AG09319 (cell line): ENCODE measurements around the gene MSTO1.
"Not testable (repeated sequence)": the region's sequence is repeated elsewhere in the genome, so short reads cannot be mapped to it uniquely, and the experiment has no call there.

Experiments
- DNase-seq: peaks from one replicate; pipeline ENCODE4 v3.0.0-alpha.2; 2010; ENCODE audit warnings: low read depth; ENCODE audit errors: extremely low read depth
- TF ChIP-seq, protein P1 (sequence below): IDR thresholded peaks from 2 replicates; pipeline ENCODE4 v1.5.1; 2011; ENCODE audit warnings: low read depth, mild to moderate bottlenecking, inconsistent platforms, low read length, moderate library complexity

Gene MSTO1

DNA sequence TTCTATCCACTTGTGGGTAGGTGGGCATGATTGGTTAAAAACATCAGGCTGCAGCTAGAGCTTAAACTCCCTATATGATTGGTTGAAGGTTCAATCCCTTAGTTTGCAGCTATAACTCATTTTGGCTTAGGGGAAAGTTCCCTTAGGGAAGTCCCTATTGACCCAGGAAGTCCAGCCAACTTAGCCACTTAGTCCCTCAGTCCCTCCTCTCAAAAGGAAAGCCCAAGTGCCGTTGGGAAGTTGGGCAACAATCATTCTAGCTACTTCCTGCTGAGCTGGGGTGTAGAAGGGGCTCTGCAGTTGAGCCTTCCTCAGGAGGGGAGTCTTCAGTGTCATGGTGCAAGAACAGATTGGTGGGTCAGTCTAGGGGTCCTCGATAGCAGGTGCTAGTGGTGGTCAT lies 12.2 kb downstream of the MSTO1 start:
- DNase-seq: no peak
- TF ChIP-seq, protein P1, sequence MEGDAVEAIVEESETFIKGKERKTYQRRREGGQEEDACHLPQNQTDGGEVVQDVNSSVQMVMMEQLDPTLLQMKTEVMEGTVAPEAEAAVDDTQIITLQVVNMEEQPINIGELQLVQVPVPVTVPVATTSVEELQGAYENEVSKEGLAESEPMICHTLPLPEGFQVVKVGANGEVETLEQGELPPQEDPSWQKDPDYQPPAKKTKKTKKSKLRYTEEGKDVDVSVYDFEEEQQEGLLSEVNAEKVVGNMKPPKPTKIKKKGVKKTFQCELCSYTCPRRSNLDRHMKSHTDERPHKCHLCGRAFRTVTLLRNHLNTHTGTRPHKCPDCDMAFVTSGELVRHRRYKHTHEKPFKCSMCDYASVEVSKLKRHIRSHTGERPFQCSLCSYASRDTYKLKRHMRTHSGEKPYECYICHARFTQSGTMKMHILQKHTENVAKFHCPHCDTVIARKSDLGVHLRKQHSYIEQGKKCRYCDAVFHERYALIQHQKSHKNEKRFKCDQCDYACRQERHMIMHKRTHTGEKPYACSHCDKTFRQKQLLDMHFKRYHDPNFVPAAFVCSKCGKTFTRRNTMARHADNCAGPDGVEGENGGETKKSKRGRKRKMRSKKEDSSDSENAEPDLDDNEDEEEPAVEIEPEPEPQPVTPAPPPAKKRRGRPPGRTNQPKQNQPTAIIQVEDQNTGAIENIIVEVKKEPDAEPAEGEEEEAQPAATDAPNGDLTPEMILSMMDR: no peak

DNA sequence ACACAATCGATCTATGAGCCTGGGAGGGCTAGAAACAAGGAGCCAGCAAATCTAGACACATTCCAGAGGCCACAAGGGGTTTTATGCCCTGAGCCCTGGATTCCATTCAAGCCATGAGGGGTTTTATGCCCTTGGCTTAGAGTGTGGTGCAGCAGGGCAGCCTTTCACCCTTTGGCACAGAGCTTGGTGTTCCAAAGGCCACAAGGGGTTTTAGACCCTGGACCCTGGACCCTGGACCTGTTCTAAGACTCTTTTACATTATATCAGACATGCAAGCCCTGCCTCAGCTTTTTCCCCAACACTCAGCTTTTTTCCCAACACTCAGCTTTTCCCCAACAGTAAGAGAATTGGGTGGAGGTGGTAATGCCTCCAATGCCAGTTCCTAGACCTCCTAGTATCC lies 13.3 kb downstream of the MSTO1 start:
- no peak for DNase-seq
- TF ChIP-seq, protein P1: no peak

DNA sequence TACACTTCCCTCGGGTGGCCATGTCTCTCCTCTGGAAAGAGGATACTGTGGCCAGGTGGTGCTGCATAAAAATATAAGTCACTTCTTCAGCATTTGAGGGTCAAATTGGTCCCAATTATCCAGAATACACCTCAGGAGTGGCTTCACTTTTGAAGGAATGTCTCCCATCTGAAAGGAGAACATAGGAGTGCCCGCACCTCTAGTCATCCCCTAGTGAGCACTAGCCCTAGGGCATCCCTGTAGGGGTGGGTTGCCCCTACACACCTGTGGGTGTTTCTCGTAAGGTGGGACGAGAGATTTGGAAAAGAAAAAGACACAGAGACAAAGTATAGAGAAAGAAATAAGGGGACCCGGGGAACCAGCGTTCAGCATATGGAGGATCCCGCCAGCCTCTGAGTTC lies 16.4 kb downstream of the MSTO1 start:
- DNase-seq: not testable (repeated sequence)

DNA sequence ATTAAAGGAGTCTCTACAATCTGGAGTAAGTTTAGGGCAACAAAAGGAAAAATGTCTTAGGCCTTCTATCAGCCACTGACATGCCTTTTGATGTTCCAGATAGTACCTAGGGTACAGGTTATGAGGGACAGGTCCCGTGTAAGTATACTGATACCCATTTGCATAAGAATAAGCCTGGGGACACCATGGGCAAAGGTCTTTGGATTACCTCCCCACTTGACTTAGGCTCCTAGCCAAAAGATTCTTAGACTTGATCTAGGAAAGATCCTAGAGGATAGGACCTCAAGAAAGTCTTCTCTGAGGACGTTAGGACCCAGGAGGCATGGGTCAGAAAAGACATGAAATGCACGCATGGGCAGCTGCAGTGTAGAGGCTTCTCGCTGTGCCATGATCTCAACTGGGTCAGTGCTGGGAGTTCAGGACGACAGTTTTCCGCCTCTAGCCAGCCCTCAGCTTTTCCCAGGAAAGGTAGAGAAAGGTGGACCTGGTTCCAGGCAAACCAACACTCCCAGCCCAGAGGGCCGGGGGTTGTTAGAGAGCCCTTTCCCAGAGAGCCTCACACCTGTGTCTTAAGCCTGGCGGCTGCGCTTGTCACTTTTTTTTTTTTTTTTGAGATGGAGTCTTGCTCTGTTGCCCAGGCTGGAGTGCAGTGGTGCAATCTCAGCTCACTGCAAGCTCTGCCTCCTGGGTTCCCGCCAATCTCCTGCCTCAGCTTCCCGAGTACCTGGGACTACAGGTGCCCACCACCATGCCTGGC lies 26.6 kb downstream of the MSTO1 start:
- no peak for DNase-seq
- TF ChIP-seq, protein P1: no peak

DNA sequence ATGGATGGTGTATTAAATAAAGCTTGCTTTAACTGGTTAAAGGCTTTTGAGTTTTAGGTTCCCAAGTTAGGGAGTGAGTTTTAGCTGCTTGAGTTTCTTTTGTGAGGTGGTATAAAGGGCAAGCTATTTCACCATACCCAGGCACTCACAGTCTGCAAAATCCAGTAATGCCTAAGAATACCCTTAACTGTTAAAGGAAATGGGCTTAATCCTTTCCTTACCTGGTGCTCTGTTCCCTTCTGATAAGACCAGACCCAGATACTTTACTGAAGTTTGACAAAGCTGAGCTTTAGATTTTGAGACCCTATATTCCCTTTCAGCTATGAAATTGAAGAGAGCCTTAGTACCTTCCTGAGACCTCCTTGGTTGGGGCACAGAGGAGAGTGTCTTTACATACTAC lies 30.3 kb downstream of the MSTO1 start:
- no peak for DNase-seq
- TF ChIP-seq, protein P1: no peak

DNA sequence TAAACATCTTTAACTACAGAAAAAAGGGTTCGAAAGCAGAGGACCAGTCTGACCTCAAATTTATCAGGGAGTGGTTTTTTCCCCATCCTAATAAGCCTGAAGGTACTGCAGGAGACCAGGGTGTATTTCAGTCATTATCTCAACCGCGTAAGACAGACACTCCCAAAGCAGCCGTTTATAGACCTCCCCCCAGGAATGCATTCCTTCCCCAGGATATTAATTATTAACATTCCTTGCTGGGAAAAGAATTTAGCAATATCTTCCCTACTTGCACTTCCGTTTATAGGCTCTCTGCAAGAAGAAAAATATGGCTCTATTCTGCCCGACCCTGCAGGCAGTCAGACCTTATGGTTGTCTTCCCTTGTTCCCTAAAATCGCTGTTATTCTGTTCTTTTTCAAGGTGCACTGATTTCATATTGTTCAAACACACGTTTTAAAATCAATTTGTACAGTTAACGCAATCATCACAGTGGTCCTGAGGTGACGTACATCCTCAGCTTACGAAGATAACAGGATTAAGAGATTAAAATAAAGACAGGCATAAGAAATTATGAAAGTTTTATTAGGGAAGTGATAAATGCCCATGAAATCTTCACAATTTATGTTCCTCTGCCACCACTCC lies 32.7 kb downstream of the MSTO1 start:
- DNase-seq: not testable (repeated sequence)

DNA sequence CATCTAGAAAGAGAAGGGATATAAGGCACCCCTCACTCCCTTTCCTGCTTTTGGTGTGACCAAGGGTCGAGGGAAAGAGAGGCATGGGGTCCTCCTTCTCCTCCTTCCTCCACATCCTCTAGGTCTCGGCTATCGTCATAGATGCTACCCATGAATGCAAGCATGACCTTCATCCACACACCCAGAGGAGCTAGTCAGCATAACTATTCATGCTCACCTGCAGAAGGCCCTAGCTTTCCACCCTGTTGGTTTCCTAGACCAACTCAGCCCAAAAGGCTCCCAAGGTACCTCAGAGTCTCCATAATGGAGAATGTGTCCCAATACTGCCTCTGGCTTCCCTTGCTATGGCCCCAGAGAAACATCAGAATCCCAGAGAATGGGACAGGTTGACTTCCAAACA lies 33.2 kb downstream of the MSTO1 start:
- TF ChIP-seq, protein P1: no peak
- no peak for DNase-seq

DNA sequence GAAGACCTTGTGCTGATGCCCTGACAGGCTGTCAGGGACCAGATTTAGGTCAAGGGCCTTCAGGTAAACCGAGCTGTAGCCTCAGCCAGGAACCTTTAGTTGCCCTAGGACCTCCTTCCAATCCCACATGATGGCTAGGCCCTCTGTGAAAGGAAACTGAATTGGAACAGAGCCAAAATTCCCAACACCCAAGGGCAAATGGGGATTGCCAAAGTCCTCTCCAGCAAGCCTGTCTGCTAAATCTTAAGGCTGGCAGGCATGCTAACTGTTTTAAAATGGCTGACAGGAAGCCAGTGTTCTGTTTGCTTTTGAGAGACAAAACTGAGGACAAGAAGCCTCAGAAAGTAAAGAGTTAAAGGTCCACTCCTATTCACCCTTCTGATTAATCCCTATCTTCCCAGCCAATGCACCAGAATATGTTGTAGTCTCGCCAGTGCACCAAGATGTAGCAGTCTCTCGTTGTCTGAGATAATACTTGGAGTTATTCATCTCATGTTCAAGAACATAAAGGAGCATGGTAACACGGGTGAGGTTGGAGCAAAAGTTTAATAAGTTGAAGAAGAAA lies 35.1 kb downstream of the MSTO1 start:
- TF ChIP-seq, protein P1: no peak
- no peak for DNase-seq
